Keratinocyte (primary cell): ENCODE results near the gene CTAGE9. TPM values are rescaled to one million over a fixed set of nuclear protein-coding genes. Genes with fewer than 3 reads are reported as not detected.

Experiments used
- DNase-seq: peaks from one replicate; pipeline ENCODE4 v3.0.0-alpha.2; 2011; ENCODE audit warnings: low read depth, missing footprints, low spot score
- FAIRE-seq: peaks from 2 replicates; lab custom pipeline; 2011; peaks lifted over from hg19 to GRCh38; lab: Jason Lieb, UNC
- H2AFZ ChIP-seq: 2 replicates; pipeline ENCODE4 v1.6.0; 2012; ENCODE audit warnings: low read length, control low read depth, inconsistent platforms; ENCODE audit not compliant: control insufficient read depth
- H3K27ac ChIP-seq: 2 replicates; pipeline ENCODE4 v1.5.1; 2011; ENCODE audit warnings: low read length; ENCODE audit not compliant: control insufficient read depth, insufficient read depth
- H3K27me3 ChIP-seq: 3 replicates; pipeline ENCODE4 v1.6.0; 2011; ENCODE audit warnings: low read length; ENCODE audit not compliant: control insufficient read depth, insufficient read depth; ENCODE audit errors: extremely low read depth
- H3K36me3 ChIP-seq, 2 experiments: 2 replicates in 1 of 2; 3 replicates in 1 of 2; pipeline ENCODE4 v1.5.1; 2011; ENCODE audit warnings: low read length in 2 of 2, mild to moderate bottlenecking in 1 of 2; ENCODE audit not compliant: control insufficient read depth in 2 of 2, insufficient read depth in 2 of 2; ENCODE audit errors: extremely low read depth in 1 of 2
- H3K4me1 ChIP-seq: 3 replicates; pipeline ENCODE4 v1.5.1; 2011; ENCODE audit warnings: low read length; ENCODE audit not compliant: control insufficient read depth, insufficient read depth; ENCODE audit errors: extremely low read depth
- H3K4me2 ChIP-seq: 3 replicates; pipeline ENCODE4 v1.6.0; 2011; ENCODE audit warnings: low read depth, low read length; ENCODE audit not compliant: control insufficient read depth, insufficient read depth; ENCODE audit errors: extremely low read depth
- H3K4me3 ChIP-seq, 3 experiments: fragments of 200-600 bp in 1 of 3; sonication (generic) in 1 of 3; 2 replicates in 2 of 3; 3 replicates in 1 of 3; pipeline ENCODE4 v1.5.1; 2011 to 2016; ENCODE audit warnings: low read length in 3 of 3, mild to moderate bottlenecking in 3 of 3, control low read depth in 2 of 3, inconsistent platforms in 1 of 3, low read depth in 1 of 3, mixed read lengths in 1 of 3, mixed run types in 1 of 3, moderate library complexity in 1 of 3; ENCODE audit not compliant: control insufficient read depth in 2 of 3, insufficient read depth in 2 of 3; ENCODE audit errors: extremely low read depth in 1 of 3
- H3K79me2 ChIP-seq: 2 replicates; pipeline ENCODE4 v1.6.0; 2012; ENCODE audit warnings: low read length; ENCODE audit not compliant: control insufficient read depth, insufficient read depth
- H3K9ac ChIP-seq: 3 replicates; pipeline ENCODE4 v1.6.0; 2011; ENCODE audit warnings: low read length; ENCODE audit not compliant: control insufficient read depth, insufficient read depth; ENCODE audit errors: extremely low read depth
- H3K9me1 ChIP-seq: 3 replicates; pipeline ENCODE4 v1.6.0; 2011; ENCODE audit warnings: low read length; ENCODE audit not compliant: control insufficient read depth, insufficient read depth; ENCODE audit errors: extremely low read depth
- H3K9me3 ChIP-seq: 2 replicates; pipeline ENCODE4 v1.5.1; 2012; ENCODE audit warnings: low read depth, low read length; ENCODE audit not compliant: control insufficient read depth
- H4K20me1 ChIP-seq: 3 replicates; pipeline ENCODE4 v1.6.0; 2011; ENCODE audit warnings: low read length; ENCODE audit not compliant: control insufficient read depth, insufficient read depth; ENCODE audit errors: extremely low read depth
- CTCF ChIP-seq, 3 experiments: IDR thresholded peaks in 1 of 3; conservative IDR thresholded peaks in 1 of 3; optimal IDR thresholded peaks in 1 of 3; 2 replicates in 2 of 3; 3 replicates in 1 of 3; pipeline versions ENCODE3 to v1.5.1; 2011; ENCODE audit warnings: low read length in 3 of 3, mild to moderate bottlenecking in 3 of 3, moderate library complexity in 2 of 3, control low read depth in 1 of 3, inconsistent platforms in 1 of 3; ENCODE audit not compliant: insufficient read depth in 2 of 3; ENCODE audit errors: extremely low read depth in 1 of 3
- EZH2 ChIP-seq: IDR thresholded peaks from one replicate; pipeline ENCODE4 v1.6.1; 2012; ENCODE audit warnings: inconsistent platforms, mild to moderate bottlenecking, low read length, moderate library complexity
- dilution Hi-C: fragments of 300-500 bp; cut with MboI; formaldehyde crosslinking; loops from one replicate; pipeline ENCODE4 v1.7.0; 2020; ENCODE audit warnings: low sequenced_read_pairs; ENCODE audit not compliant: extremely low pct_ligation_motif_present
- polyA plus RNA-seq, 5 experiments: library from polyadenylated mRNA; depleted of rRNA in 3 of 5; stranded (reverse) in 3 of 5; stranded (forward) in 1 of 5; unstranded in 1 of 5; fragments of >200 nt; gene quantifications; 1 replicate in 1 of 5; 2 replicates in 3 of 5; 3 replicates in 1 of 5; pipeline versions ENCODE4 v1.2.1 to v1.2.3, GENCODE V29; 2011 to 2012; ENCODE audit warnings: missing spikeins in 2 of 5, low read depth in 1 of 5, low replicate concordance in 1 of 5

CTAGE9 gene
- polyA plus RNA-seq, 1 donor (not counting 4 experiments of a cell fraction or from before 2014, with no cell fraction given) = not detected

DNA sequence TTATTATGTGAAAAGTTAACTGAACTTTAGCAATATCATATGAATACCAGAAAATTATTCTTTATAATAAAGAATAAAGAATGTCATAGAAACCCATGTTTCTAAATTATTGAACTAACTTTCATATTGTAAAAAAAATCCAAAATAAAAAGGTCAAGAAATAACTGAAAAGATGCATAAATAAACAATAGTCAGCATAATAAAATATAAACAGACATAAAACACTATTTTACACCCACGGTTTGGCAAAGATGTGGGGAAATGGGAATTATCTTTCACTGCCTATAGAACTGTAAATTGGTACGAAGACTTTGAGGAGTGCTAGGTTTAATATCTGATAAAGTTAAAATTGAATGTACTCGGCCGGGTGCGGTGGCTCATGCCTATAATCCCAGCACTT, 34.7 kb upstream of the CTAGE9 start:
- dilution Hi-C loops = no loop called here
- Histone ChIP-seq H3K9me1 (no peaks in the 10 kb centered on the region), H3K9ac (no peak overlapping the region), H3K27me3 (no peaks in the 10 kb centered on the region), H3K9me3 (no peaks in the 10 kb centered on the region), H3K4me1 (no peaks in the 10 kb centered on the region), H3K36me3 (no peaks in the 10 kb centered on the region), H3K4me2 (no peak overlapping the region), H3K79me2 (no peaks in the 10 kb centered on the region), H2AFZ (no peak overlapping the region), H4K20me1 (no peaks in the 10 kb centered on the region), H3K27ac (no peak overlapping the region), H3K4me3 (no peak overlapping the region)
- no peak for FAIRE-seq
- no peak for TF ChIP-seq CTCF (optimal IDR thresholded peaks at IDR 0.05 in 1 of 3, IDR thresholded peaks at IDR 0.05 in 1 of 3, conservative IDR thresholded peaks at IDR 0.05 in 1 of 3; ENCODE audit: extremely low read depth in 1 of 3, insufficient read depth in 2 of 3, low read length in 3 of 3)
- no peak for TF ChIP-seq EZH2
- DNase-seq = no peak

DNA sequence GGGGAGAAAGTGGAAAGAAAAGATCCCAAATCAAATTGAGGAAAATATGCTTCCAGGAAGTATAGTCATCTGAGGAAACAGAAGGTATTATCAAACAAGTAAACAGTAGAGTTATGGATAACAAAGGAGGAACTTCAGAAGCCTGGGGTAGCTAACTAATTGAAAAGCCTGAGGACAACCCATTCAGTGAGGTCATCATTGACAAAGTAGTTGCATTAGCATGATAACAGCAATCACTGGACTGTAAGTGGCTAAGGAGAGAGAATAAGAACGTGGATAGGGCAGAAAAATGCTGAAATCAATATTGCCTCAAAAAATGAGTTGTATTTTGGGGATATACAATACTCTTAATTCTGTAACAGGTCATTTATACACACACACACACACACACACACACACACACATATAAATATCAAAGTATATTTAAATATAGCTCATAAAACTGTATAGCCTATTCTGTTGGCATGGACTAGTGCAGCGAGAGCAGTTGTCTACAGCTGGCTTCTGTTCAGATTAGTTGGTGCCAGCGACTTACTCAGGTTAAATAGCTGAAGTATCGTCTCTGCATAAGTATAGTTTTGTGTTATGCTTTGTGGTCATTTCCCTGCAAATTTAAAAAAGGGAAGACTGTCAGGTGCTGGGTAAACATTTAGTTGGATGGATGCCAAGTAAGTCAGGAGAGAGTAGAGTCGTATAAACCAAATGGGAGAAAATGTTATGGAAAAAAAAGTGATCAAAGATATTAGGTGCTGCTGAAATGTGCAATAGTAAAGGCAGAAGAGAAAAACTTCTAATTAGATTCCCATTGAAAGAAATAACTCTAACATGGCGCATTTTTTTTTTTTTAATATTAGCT, 33.8 kb upstream of the CTAGE9 start:
- no peak for DNase-seq
- no peaks in the 10 kb centered on the region for H3K36me3 ChIP-seq

More for the DNA sequence above, 33.8 kb upstream of the CTAGE9 start:
- H3K4me2 ChIP-seq = no peak overlapping the region
- H3K27ac ChIP-seq = no peak overlapping the region
- H3K9me1 ChIP-seq = no peaks in the 10 kb centered on the region
- H3K9ac ChIP-seq = no peak overlapping the region
- H3K79me2 ChIP-seq = no peaks in the 10 kb centered on the region
- no peak overlapping the region for H2AFZ ChIP-seq
- H4K20me1 ChIP-seq = no peaks in the 10 kb centered on the region
- no peak for TF ChIP-seq EZH2
- TF ChIP-seq CTCF (optimal IDR thresholded peaks at IDR 0.05 in 1 of 3, IDR thresholded peaks at IDR 0.05 in 1 of 3, conservative IDR thresholded peaks at IDR 0.05 in 1 of 3; ENCODE audit: extremely low read depth in 1 of 3, insufficient read depth in 2 of 3, low read length in 3 of 3) = no peak
- no peak for FAIRE-seq
- H3K9me3 ChIP-seq = no peaks in the 10 kb centered on the region
- H3K4me3 ChIP-seq = no peak overlapping the region
- H3K4me1 ChIP-seq = no peaks in the 10 kb centered on the region
- H3K27me3 ChIP-seq = no peaks in the 10 kb centered on the region
- dilution Hi-C loops = no loop called here
